ENCODE data around the gene GLG1.
"Not testable (repeated sequence)": the region's sequence is repeated elsewhere in the genome, so short reads cannot be mapped to it uniquely, and the experiment has no call there.

The GLG1 gene

GRCh38 chr16:74562117-74562516, 44.8 kb downstream of the GLG1 start:
- DNase-seq (ENCODE audit: low read depth, low spot score): no peak
- H3K4me3 ChIP-seq (ENCODE audit: low read depth, low read length): no peak overlapping the region
- in situ Hi-C loops (cut with HindIII; ENCODE audit: low sequenced_read_pairs): no loop called here
- TF ChIP-seq CTCF (IDR thresholded peaks at IDR 0.05; ENCODE audit: low read depth, low read length): no peak

GRCh38 chr16:74561626-74562025, 45.3 kb downstream of the GLG1 start:
- DNase-seq (ENCODE audit: low read depth, low spot score): no peak
- in situ Hi-C loops (cut with HindIII; ENCODE audit: low sequenced_read_pairs): no loop called here
- no peak for TF ChIP-seq CTCF (IDR thresholded peaks at IDR 0.05; ENCODE audit: low read depth, low read length)
- H3K4me3 ChIP-seq (ENCODE audit: low read depth, low read length): no peak overlapping the region

- no peak overlapping the region for H3K4me3 ChIP-seq (ENCODE audit: low read depth, low read length)
- DNase-seq (ENCODE audit: low read depth, low spot score): no peak
- in situ Hi-C loops (cut with HindIII; ENCODE audit: low sequenced_read_pairs): no loop called here
These were observed 46.0 kb downstream of the GLG1 start for GRCh38 chr16:74560912-74561311.

GRCh38 chr16:74558873-74559272, 48.0 kb downstream of the GLG1 start:
- no peak for TF ChIP-seq CTCF (IDR thresholded peaks at IDR 0.05; ENCODE audit: low read depth, low read length)
- in situ Hi-C loops (cut with HindIII; ENCODE audit: low sequenced_read_pairs): no loop called here

More at GRCh38 chr16:74560912-74561311, 46.0 kb downstream of the GLG1 start:
- TF ChIP-seq CTCF (IDR thresholded peaks at IDR 0.05; ENCODE audit: low read depth, low read length): no peak

GRCh38 chr16:74557275-74557674, 49.6 kb downstream of the GLG1 start:
- no peak for DNase-seq (ENCODE audit: low read depth, low spot score)
- in situ Hi-C loops (cut with HindIII; ENCODE audit: low sequenced_read_pairs): no loop called here
- no peak overlapping the region for H3K4me3 ChIP-seq (ENCODE audit: low read depth, low read length)
- no peak for TF ChIP-seq CTCF (IDR thresholded peaks at IDR 0.05; ENCODE audit: low read depth, low read length)

More at GRCh38 chr16:74558873-74559272, 48.0 kb downstream of the GLG1 start:
- DNase-seq (ENCODE audit: low read depth, low spot score): no peak
- no peak overlapping the region for H3K4me3 ChIP-seq (ENCODE audit: low read depth, low read length)

GRCh38 chr16:74556375-74556922, 50.5 kb downstream of the GLG1 start:
- in situ Hi-C loops (cut with HindIII; ENCODE audit: low sequenced_read_pairs): no loop called here
- peak; percentile 36 for DNase-seq (ENCODE audit: low read depth, low spot score)
- no peak overlapping the region for H3K4me3 ChIP-seq (ENCODE audit: low read depth, low read length)
- no peak for TF ChIP-seq CTCF (IDR thresholded peaks at IDR 0.05; ENCODE audit: low read depth, low read length)

GRCh38 chr16:74552357-74552756, 54.6 kb downstream of the GLG1 start:
- in situ Hi-C loops (cut with HindIII; ENCODE audit: low sequenced_read_pairs); DNase-seq (ENCODE audit: low read depth, low spot score); H3K4me3 ChIP-seq (ENCODE audit: low read depth, low read length): not testable (repeated sequence)

- H3K4me3 ChIP-seq (ENCODE audit: low read depth, low read length); in situ Hi-C loops (cut with HindIII; ENCODE audit: low sequenced_read_pairs); DNase-seq (ENCODE audit: low read depth, low spot score): not testable (repeated sequence)
These were observed 56.5 kb downstream of the GLG1 start for GRCh38 chr16:74550227-74551019.

GRCh38 chr16:74546112-74546511, 60.8 kb downstream of the GLG1 start:
- DNase-seq (ENCODE audit: low read depth, low spot score); in situ Hi-C loops (cut with HindIII; ENCODE audit: low sequenced_read_pairs); H3K4me3 ChIP-seq (ENCODE audit: low read depth, low read length): not testable (repeated sequence)

GRCh38 chr16:74542911-74543578, 63.9 kb downstream of the GLG1 start:
- DNase-seq (ENCODE audit: low read depth, low spot score); in situ Hi-C loops (cut with HindIII; ENCODE audit: low sequenced_read_pairs): not testable (repeated sequence)

More at GRCh38 chr16:74542911-74543578, 63.9 kb downstream of the GLG1 start:
- not testable (repeated sequence) for H3K4me3 ChIP-seq (ENCODE audit: low read depth, low read length)

All from astrocyte of the spinal cord (primary cell).